ENCODE results near the gene S100A16. TPM values are rescaled to one million over a fixed set of nuclear protein-coding genes. Genes with fewer than 3 reads are reported as not detected.

S100A16 gene
- polyA plus RNA-seq, 1 donor (not counting 4 experiments of a cell fraction or from before 2014, with no cell fraction given) = 1,620 TPM

DNA sequence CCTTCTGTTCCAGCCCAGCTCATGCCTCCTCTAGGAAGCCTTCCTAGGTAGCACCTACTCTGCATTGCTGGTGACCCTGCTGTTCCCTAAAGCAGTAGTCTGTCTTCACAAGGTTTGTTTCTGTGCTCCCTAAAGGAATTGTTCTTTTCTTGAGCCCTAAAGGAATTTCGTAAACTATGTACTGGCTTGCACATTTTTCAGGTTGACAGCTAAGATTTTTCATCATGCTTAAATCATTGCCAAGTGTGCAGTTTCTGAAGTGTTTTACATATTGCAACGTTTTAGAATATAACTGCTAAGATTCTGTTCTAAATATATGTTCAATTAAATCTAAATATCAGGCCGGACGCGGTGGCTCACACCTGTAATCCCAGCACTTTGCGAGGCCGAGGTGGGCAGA lies 13.1 kb downstream of the S100A16 start:
- DNase-seq (ENCODE audit: low read depth, low spot score) (no peak), FAIRE-seq (no peak)
- Histone ChIP-seq H3K9me3 (ENCODE audit: control insufficient read depth, low read depth, low read length) (no peaks in the 10 kb centered on the region), H3K4me2 (ENCODE audit: control insufficient read depth, extremely low read depth, insufficient read depth, low read depth, low read length) (no peak overlapping the region), H2AFZ (ENCODE audit: control insufficient read depth, low read length) (no peak overlapping the region), H3K36me3 (ENCODE audit: control insufficient read depth in 2 of 2, extremely low read depth in 1 of 2, insufficient read depth in 2 of 2, low read length in 2 of 2) (peaks cover 2 to 8% of the 10 kb centered on the region in 2 experiments), H3K4me1 (ENCODE audit: control insufficient read depth, extremely low read depth, insufficient read depth, low read length) (peaks cover 5% of the 10 kb centered on the region), H3K4me3 (ENCODE audit: control insufficient read depth in 2 of 3, extremely low read depth in 1 of 3, insufficient read depth in 2 of 3, low read depth in 1 of 3, low read length in 3 of 3) (no peak overlapping the region), H3K27me3 (ENCODE audit: control insufficient read depth, extremely low read depth, insufficient read depth, low read length) (no peaks in the 10 kb centered on the region), H3K79me2 (ENCODE audit: control insufficient read depth, insufficient read depth, low read length) (no peaks in the 10 kb centered on the region), H3K9me1 (ENCODE audit: control insufficient read depth, extremely low read depth, insufficient read depth, low read length) (no peaks in the 10 kb centered on the region), H3K27ac (ENCODE audit: control insufficient read depth, insufficient read depth, low read length) (no peak overlapping the region), H4K20me1 (ENCODE audit: control insufficient read depth, extremely low read depth, insufficient read depth, low read length) (no peaks in the 10 kb centered on the region), H3K9ac (ENCODE audit: control insufficient read depth, extremely low read depth, insufficient read depth, low read length) (no peak overlapping the region)
- dilution Hi-C loops (cut with MboI; ENCODE audit: extremely low pct_ligation_motif_present, low sequenced_read_pairs) = no loop called here
- TF ChIP-seq EZH2 (IDR thresholded peaks at IDR 0.05; ENCODE audit: low read length) = no peak
- no peak for TF ChIP-seq CTCF (optimal IDR thresholded peaks at IDR 0.05 in 1 of 3, IDR thresholded peaks at IDR 0.05 in 1 of 3, conservative IDR thresholded peaks at IDR 0.05 in 1 of 3; ENCODE audit: extremely low read depth in 1 of 3, insufficient read depth in 2 of 3, low read length in 3 of 3)

DNA sequence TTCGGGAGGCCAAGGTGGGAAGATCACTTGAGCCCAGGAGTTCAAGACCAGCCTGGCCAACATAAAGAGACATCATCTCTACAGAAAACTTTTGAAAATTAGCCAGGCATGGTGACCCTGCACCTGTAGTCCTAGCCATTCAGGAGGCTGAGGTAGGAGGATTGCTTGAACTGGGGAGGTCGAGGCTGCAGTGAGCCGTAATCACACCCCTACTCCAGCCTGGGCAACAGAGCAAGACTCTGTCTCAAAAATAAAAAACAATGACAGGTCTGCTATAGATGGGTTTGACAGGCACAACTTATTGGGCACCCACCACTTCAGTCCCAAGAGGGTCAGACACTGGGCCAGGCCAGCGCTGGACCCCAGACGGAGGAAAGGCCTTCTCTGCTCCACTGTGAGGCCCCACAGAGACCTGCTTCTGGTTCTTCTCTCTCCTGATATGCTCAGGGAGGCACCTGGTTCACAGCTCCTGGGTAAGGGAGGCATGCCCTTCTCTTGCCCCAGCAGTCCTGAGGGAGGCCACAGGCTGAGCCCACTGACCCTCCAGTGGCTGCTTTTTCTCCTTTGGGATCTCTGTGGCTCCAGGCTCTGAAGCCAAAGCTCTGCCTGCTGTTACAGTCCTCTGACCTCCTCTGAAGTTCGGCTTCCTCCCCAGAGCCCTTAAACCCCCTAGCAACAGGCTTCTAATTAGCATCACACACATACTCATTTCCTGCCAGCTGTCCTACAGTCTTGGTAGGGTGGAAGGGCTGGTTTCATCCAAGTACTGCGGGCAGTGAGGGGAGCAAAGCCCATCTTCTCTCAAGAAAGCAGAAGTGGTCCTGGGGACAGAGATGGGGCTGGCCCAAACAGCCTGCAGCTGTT lies 14.4 kb downstream of the S100A16 start:
- peaks cover 5% of the 10 kb centered on the region for H3K4me1 ChIP-seq (ENCODE audit: control insufficient read depth, extremely low read depth, insufficient read depth, low read length)
- H2AFZ ChIP-seq (ENCODE audit: control insufficient read depth, low read length) = no peak overlapping the region
- H3K9me3 ChIP-seq (ENCODE audit: control insufficient read depth, low read depth, low read length) = no peaks in the 10 kb centered on the region
- no peak for TF ChIP-seq EZH2 (IDR thresholded peaks at IDR 0.05; ENCODE audit: low read length)
- TF ChIP-seq CTCF (optimal IDR thresholded peaks at IDR 0.05 in 1 of 3, IDR thresholded peaks at IDR 0.05 in 1 of 3, conservative IDR thresholded peaks at IDR 0.05 in 1 of 3; ENCODE audit: extremely low read depth in 1 of 3, insufficient read depth in 2 of 3, low read length in 3 of 3) = no peak
- H3K36me3 ChIP-seq (ENCODE audit: control insufficient read depth in 2 of 2, extremely low read depth in 1 of 2, insufficient read depth in 2 of 2, low read length in 2 of 2) = peaks cover 2 to 8% of the 10 kb centered on the region in 2 experiments
- FAIRE-seq (no peak), DNase-seq (ENCODE audit: low read depth, low spot score) (no peak)
- H3K9me1 ChIP-seq (ENCODE audit: control insufficient read depth, extremely low read depth, insufficient read depth, low read length) = no peaks in the 10 kb centered on the region
- no peak overlapping the region for H3K4me2 ChIP-seq (ENCODE audit: control insufficient read depth, extremely low read depth, insufficient read depth, low read depth, low read length)
- dilution Hi-C loops (cut with MboI; ENCODE audit: extremely low pct_ligation_motif_present, low sequenced_read_pairs) = no loop called here
- no peak overlapping the region for H3K27ac ChIP-seq (ENCODE audit: control insufficient read depth, insufficient read depth, low read length)
- no peaks in the 10 kb centered on the region for H4K20me1 ChIP-seq (ENCODE audit: control insufficient read depth, extremely low read depth, insufficient read depth, low read length)
- H3K27me3 ChIP-seq (ENCODE audit: control insufficient read depth, extremely low read depth, insufficient read depth, low read length) = no peaks in the 10 kb centered on the region
- H3K9ac ChIP-seq (ENCODE audit: control insufficient read depth, extremely low read depth, insufficient read depth, low read length) = no peak overlapping the region
- H3K4me3 ChIP-seq (ENCODE audit: control insufficient read depth in 2 of 3, extremely low read depth in 1 of 3, insufficient read depth in 2 of 3, low read depth in 1 of 3, low read length in 3 of 3) = no peak overlapping the region
- H3K79me2 ChIP-seq (ENCODE audit: control insufficient read depth, insufficient read depth, low read length) = no peaks in the 10 kb centered on the region

Measured in keratinocyte (primary cell).